HCT116 (cell line): ENCODE results near the gene SPRR1A. TPM values are rescaled to one million over a fixed set of nuclear protein-coding genes. Genes with fewer than 3 reads are reported as not detected.

Experiments used
- ATAC-seq: fragments of 200-7000 bp; cut with Tn5 transposase; 2 replicates; pipeline ENCODE4 v1.9.1; 2020; ENCODE audit warnings: mild to moderate bottlenecking, moderate library complexity
- BruUV-seq: library from RNA; stranded (reverse); fragments of 400-500 nt; replicated peaks from 2 replicates; lab custom pipeline; 2021; lab: Mats Ljungman, UMichigan
- CTCF ChIA-PET: fragments of 300-600 bp; sonication (Branson Sonifier 250); formaldehyde crosslinking; loops from one replicate; lab custom pipeline; 2021; ENCODE audit warnings: antibody characterized with exemption; lab: Charles Lee
- POLR2A ChIA-PET: fragments of 300-600, 350-600 bp; sonication (Branson Sonifier 250); formaldehyde crosslinking; loops from one replicate; lab custom pipeline; 2021; ENCODE audit warnings: antibody characterized with exemption; lab: Charles Lee
- RAD21 ChIA-PET, 2 experiments: fragments of 300-600 bp; sonication (Branson Sonifier 250); formaldehyde crosslinking; loops; one replicate each; lab custom pipeline; 2023; ENCODE audit warnings: low total read pairs in 2 of 2; ENCODE audit not compliant: uncharacterized antibody in 2 of 2, unreplicated experiment in 2 of 2, low non-redundant PET in 1 of 2; lab: Charles Lee
- DNase-seq: peaks from one replicate; pipeline ENCODE4 v3.0.0-alpha.2; 2010; ENCODE audit warnings: low read depth, low spot score
- H2AFZ ChIP-seq: fragments of 200-600 bp; shearing (Covaris generic), sonication (generic); 2 replicates; pipeline ENCODE4 v1.6.1; 2017; ENCODE audit warnings: low read depth, mixed run types, mixed read lengths, antibody characterized with exemption, low read length; ENCODE audit not compliant: poor library complexity, severe bottlenecking
- H3K27ac ChIP-seq: 2 replicates; pipeline ENCODE4 v1.5.1; 2012; ENCODE audit warnings: low read depth, low read length
- H3K27me3 ChIP-seq: fragments of 200-600 bp; sonication (generic); 2 replicates; pipeline ENCODE4 v1.6.1; 2016; ENCODE audit warnings: mixed run types, low read length, mixed read lengths; ENCODE audit not compliant: insufficient read depth
- H3K36me3 ChIP-seq, 2 experiments: fragments of 200-500 bp in 1 of 2; fragments of 200-600 bp in 1 of 2; sonication (Bioruptor generic) in 1 of 2; sonication (generic) in 1 of 2; 2 replicates each; pipeline versions ENCODE4 v1.5.1 to v1.6.1; 2014 to 2016; ENCODE audit warnings: low read length in 2 of 2, inconsistent platforms in 1 of 2, mixed read lengths in 1 of 2, mixed run types in 1 of 2; ENCODE audit not compliant: insufficient read depth in 2 of 2, control insufficient read depth in 1 of 2
- H3K4me1 ChIP-seq, 2 experiments: fragments of 200-600 bp in 1 of 2; sonication (generic) in 1 of 2; 2 replicates each; pipeline versions ENCODE4 v1.5.1 to v1.6.1; 2012 to 2017; ENCODE audit warnings: low read length in 2 of 2, inconsistent platforms in 1 of 2, mild to moderate bottlenecking in 1 of 2, mixed read lengths in 1 of 2, mixed run types in 1 of 2, moderate library complexity in 1 of 2; ENCODE audit not compliant: insufficient read depth in 2 of 2, control insufficient read depth in 1 of 2
- H3K4me2 ChIP-seq: fragments of 200-600 bp; sonication (generic); 2 replicates; pipeline ENCODE4 v1.6.1; 2017; ENCODE audit warnings: mixed run types, low read length, mixed read lengths
- H3K4me3 ChIP-seq, 2 experiments: fragments of 200-600 bp in 1 of 2; sonication (generic) in 1 of 2; replicated peaks in 1 of 2; 2 replicates each; pipeline ENCODE4 v1.5.1; 2011 to 2016; ENCODE audit warnings: low read length in 2 of 2, control low read depth in 1 of 2, low read depth in 1 of 2, mild to moderate bottlenecking in 1 of 2, mixed read lengths in 1 of 2, mixed run types in 1 of 2
- H3K79me2 ChIP-seq: fragments of 200-600 bp; sonication (generic); 2 replicates; pipeline ENCODE4 v1.6.1; 2017; ENCODE audit warnings: mild to moderate bottlenecking, mixed run types, low read length, moderate library complexity, mixed read lengths; ENCODE audit not compliant: insufficient read depth
- H3K9ac ChIP-seq: fragments of 200-600 bp; sonication (generic); 2 replicates; pipeline ENCODE4 v1.6.1; 2016; ENCODE audit warnings: low read length, mixed read lengths
- H3K9me2 ChIP-seq: fragments of 200-600 bp; sonication (generic), shearing (Covaris generic); 2 replicates; pipeline ENCODE4 v1.6.1; 2017; ENCODE audit warnings: mixed run types, mild to moderate bottlenecking, moderate library complexity; ENCODE audit not compliant: insufficient read depth
- H3K9me3 ChIP-seq, 2 experiments: fragments of 200-500 bp in 1 of 2; fragments of 200-600 bp in 1 of 2; sonication (Bioruptor generic) in 1 of 2; sonication (generic) in 1 of 2; 2 replicates each; pipeline ENCODE4 v1.6.1; 2014 to 2017; ENCODE audit warnings: low read length in 2 of 2, mixed read lengths in 2 of 2, inconsistent platforms in 1 of 2, low read depth in 1 of 2, mild to moderate bottlenecking in 1 of 2, mixed run types in 1 of 2, moderate library complexity in 1 of 2; ENCODE audit not compliant: control insufficient read depth in 1 of 2, insufficient read depth in 1 of 2
- H4K20me1 ChIP-seq: fragments of 200-600 bp; sonication (generic), shearing (Covaris generic); 2 replicates; pipeline ENCODE4 v1.6.1; 2017; ENCODE audit warnings: mixed run types, mild to moderate bottlenecking, moderate library complexity; ENCODE audit not compliant: insufficient read depth
- ATF3 ChIP-seq: IDR thresholded peaks from 2 replicates; pipeline ENCODE4 v1.6.1; 2012
- EGR1 ChIP-seq: IDR thresholded peaks from 2 replicates; pipeline ENCODE4 v1.6.1; 2012; ENCODE audit warnings: low read depth
- ELF1 ChIP-seq: IDR thresholded peaks from 2 replicates; pipeline ENCODE4 v1.6.1; 2012; ENCODE audit warnings: low read depth, borderline replicate concordance
- EZH2 ChIP-seq: fragments of 200-600 bp; sonication (generic); IDR thresholded peaks from 2 replicates; pipeline ENCODE4 v1.6.1; 2017; ENCODE audit warnings: antibody characterized with exemption, mixed run types
- FOSL1 ChIP-seq: IDR thresholded peaks from 2 replicates; pipeline ENCODE4 v1.6.1; 2012; ENCODE audit warnings: low read depth
- MAX ChIP-seq: IDR thresholded peaks from 2 replicates; pipeline ENCODE4 v1.6.1; 2012
- POLR2A ChIP-seq: IDR thresholded peaks from 2 replicates; pipeline ENCODE4 v1.7.0; 2011; ENCODE audit warnings: borderline replicate concordance; ENCODE audit not compliant: insufficient read depth, insufficient read length; ENCODE audit errors: extremely low read depth
- RAD21 ChIP-seq: IDR thresholded peaks from 2 replicates; pipeline ENCODE4 v1.6.1; 2012; ENCODE audit warnings: low read depth, mild to moderate bottlenecking
- SIN3A ChIP-seq: IDR thresholded peaks from 2 replicates; pipeline ENCODE4 v1.6.1; 2012; ENCODE audit warnings: low read depth
- SRF ChIP-seq: IDR thresholded peaks from 2 replicates; pipeline ENCODE4 v1.6.1; 2012; ENCODE audit warnings: low read depth
- YY1 ChIP-seq: IDR thresholded peaks from 2 replicates; pipeline ENCODE4 v1.6.1; 2011; ENCODE audit warnings: low read length, low read depth, moderate library complexity, mild to moderate bottlenecking; ENCODE audit not compliant: insufficient replicate concordance; ENCODE audit errors: extremely low read depth
- ZFX ChIP-seq: fragments of 450-650 bp; IDR thresholded peaks from 2 replicates; pipeline ENCODE4 v1.6.1; 2017
- intact Hi-C: fragments of 100-400 bp; cut with micrococcal nuclease; formaldehyde crosslinking; loops from 2 replicates; pipeline ENCODE4 v1.10.0; 2022
- total RNA-seq: library from RNA; stranded (reverse); gene quantifications from one replicate; pipeline ENCODE4 v1.2.1, GENCODE V29; 2021; ENCODE audit not compliant: unreplicated experiment
- TF ChIP-seq, protein P1 (sequence below): IDR thresholded peaks from 2 replicates; pipeline ENCODE4 v1.6.1; 2012; ENCODE audit warnings: low read depth

SPRR1A gene
- total RNA-seq, 1 experiment from 2014 or later: not detected

DNA sequence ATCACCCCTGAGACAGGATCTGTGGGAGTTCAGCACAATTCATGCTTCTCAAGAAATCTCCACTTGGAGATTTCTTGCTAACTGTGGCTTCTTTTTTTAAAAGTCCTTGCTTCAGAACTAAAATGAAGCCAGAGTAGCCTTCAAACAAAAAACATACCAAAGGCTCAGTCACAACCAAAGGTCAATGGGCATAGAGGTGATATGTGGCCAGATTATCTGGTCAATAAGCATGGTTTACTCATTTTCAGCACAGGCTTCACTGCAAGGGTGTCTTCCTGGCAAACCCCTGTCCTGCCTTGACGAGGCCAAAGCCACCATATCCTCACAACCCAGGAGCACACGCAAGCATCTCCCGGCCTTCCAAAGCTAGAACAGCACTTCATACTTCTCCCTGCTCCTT lies 24.6 kb upstream of the SPRR1A start:
- Histone ChIP-seq H3K9me3 (no peaks in the 10 kb centered on the region), H3K36me3 (no peaks in the 10 kb centered on the region), H2AFZ (no peak overlapping the region), H4K20me1 (no peaks in the 10 kb centered on the region; the same call in 1 of the 2 replicates), H3K27ac (no peak overlapping the region), H3K27me3 (peaks cover 6% of the 10 kb centered on the region), H3K4me1 (peaks cover 0 to 3% of the 10 kb centered on the region in 2 experiments; a peak in 2 of 4 replicates), H3K4me3 (no peak overlapping the region), H3K4me2 (no peak overlapping the region), H3K9ac (no peak overlapping the region), H3K79me2 (no peaks in the 10 kb centered on the region), H3K9me2 (no peaks in the 10 kb centered on the region)
- CTCF ChIA-PET: interaction anchor here (4.2 kb wide), 1 partner anchor 234 kb away, joined by 34 read pairs; no protein-coding TSS in a partner anchor
- no TSS peak for BruUV-seq
- intact Hi-C loops: no loop called here
- DNase-seq (no peak), ATAC-seq (no peak)
- RAD21 ChIA-PET: no interaction called here
- POLR2A ChIA-PET: no interaction called here
- TF ChIP-seq MAX: no peak
- no peak for TF ChIP-seq RAD21
- no peak for TF ChIP-seq ZFX
- TF ChIP-seq SRF: no peak
- TF ChIP-seq SIN3A: no peak
- TF ChIP-seq ELF1: no peak
- no peak for TF ChIP-seq FOSL1
- TF ChIP-seq POLR2A: no peak
- TF ChIP-seq EZH2: no peak
- TF ChIP-seq, protein P1, sequence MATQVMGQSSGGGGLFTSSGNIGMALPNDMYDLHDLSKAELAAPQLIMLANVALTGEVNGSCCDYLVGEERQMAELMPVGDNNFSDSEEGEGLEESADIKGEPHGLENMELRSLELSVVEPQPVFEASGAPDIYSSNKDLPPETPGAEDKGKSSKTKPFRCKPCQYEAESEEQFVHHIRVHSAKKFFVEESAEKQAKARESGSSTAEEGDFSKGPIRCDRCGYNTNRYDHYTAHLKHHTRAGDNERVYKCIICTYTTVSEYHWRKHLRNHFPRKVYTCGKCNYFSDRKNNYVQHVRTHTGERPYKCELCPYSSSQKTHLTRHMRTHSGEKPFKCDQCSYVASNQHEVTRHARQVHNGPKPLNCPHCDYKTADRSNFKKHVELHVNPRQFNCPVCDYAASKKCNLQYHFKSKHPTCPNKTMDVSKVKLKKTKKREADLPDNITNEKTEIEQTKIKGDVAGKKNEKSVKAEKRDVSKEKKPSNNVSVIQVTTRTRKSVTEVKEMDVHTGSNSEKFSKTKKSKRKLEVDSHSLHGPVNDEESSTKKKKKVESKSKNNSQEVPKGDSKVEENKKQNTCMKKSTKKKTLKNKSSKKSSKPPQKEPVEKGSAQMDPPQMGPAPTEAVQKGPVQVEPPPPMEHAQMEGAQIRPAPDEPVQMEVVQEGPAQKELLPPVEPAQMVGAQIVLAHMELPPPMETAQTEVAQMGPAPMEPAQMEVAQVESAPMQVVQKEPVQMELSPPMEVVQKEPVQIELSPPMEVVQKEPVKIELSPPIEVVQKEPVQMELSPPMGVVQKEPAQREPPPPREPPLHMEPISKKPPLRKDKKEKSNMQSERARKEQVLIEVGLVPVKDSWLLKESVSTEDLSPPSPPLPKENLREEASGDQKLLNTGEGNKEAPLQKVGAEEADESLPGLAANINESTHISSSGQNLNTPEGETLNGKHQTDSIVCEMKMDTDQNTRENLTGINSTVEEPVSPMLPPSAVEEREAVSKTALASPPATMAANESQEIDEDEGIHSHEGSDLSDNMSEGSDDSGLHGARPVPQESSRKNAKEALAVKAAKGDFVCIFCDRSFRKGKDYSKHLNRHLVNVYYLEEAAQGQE: no peak
- TF ChIP-seq YY1: no peak
- TF ChIP-seq ATF3: no peak
- no peak for TF ChIP-seq EGR1
